ENCODE measurements around the gene H3-3A.
A peak's percentile ranks its signal among the peaks of the same experiment; 100 is the strongest.

Gene H3-3A

GRCh38 chr1:226054519-226055327 is 7.8 kb upstream of the H3-3A start:
- DNase-seq, result no peak

DNA sequence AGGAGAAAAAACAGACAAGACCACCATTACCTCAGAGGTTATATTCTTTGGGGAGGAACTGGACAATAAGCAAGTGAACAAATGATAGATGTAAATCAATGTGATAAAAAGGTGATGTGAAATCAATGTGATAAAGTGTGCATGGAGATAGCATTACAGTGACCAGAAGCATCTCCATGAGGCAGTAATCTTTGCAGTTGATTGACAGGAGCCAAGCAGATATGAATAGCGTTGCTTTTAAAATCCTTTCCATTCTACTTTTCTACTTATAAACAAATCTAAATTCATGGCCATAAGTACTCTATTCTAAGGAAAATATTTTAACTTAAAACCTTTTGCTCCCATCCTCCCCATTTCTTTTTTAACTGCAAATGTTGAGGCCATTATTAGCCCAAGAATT is 2.8 kb upstream of the H3-3A start:
- no peak for DNase-seq

DNA sequence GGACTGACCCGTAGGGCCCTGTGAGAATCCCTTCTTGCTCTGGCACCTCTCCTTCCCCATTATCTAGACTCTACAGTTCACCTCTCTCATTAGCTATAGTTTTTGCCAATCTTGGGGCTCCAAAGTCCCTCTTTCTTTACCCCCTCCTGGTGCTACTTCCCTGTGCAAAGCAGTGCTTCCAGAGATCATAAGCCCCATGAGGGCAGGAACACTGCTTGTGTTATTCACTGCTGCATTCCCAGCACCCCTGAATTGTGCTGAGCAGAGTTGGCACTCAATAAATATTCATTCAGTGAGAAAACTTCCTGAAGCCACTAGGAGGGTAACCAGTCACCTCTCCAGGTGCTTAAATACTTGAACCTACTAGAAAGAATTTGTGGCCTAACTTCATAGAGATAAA is 2.1 kb upstream of the H3-3A start:
- DNase-seq, result no peak

DNA sequence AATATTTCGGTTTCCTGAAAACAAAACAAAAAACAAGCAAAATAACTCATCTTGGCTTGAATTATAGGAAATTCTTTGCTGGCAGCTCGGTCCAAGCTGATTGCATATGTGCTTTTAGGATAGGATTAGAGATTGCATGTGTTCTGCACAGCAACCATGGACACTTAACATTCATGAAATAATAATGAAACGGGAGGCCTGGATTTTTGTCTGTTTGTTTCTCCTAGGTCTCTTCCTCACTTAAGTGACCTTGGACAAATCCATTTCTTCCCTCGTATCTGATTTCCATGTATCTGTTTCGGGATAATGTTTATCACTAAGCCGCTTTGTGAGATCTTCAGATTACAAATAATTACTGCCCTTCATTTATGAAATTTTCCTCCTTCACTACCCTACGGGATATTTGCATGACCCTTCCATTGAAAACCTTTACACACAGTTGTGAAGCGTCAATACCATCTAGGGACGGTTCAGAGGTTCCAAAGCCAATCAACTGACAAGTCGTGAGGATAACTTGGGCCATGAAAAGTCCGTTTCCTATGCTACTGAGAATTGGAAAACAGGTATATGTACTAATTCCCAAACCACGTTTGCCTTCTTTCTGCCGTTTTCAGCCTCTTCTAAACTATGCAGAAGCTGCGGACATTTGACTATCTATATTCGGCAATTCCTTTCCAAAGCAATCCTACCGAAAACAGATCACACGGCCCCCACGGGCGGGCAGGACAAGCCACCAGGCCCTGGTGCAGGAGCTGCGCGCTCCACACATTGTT is 1.3 kb upstream of the H3-3A start:
- DNase-seq, result peak; percentile 66

DNA sequence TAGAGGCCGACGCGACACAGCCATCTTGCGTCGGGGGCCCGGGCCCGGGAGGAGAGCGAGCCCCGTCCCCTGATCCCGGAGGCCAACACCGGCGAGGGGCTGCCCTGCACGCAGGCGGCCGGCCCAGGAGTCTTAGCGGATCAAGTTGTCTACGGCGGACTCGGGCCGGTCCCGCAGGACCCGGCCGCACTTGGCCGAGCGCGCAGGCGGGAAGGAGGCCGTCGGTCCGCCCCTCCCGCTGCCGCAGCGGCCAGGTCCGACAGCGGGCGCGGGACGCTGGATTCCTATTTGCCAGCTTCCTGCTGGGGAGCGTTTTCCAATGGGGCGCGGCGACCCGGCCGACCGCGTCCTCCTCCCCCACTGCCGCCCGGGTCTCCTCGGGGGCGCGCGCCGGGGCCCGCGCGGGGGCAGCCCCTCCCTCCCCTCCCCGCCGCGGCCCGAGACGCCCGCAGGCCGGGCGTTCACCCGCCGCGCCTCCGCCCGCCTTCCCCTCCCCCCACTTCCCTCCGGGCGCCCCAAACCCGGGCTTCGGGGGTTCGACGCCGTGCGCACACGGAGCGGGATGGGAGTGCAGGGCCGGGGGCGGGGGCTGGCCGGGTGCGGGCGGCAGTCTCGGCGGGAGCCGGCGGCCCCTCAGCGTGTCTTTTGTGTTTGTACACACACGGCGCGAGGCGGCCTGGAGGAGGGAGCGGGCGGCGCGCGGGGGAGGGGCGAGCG is 517 bp upstream of the H3-3A start:
- DNase-seq, result peak; percentile 66

DNA sequence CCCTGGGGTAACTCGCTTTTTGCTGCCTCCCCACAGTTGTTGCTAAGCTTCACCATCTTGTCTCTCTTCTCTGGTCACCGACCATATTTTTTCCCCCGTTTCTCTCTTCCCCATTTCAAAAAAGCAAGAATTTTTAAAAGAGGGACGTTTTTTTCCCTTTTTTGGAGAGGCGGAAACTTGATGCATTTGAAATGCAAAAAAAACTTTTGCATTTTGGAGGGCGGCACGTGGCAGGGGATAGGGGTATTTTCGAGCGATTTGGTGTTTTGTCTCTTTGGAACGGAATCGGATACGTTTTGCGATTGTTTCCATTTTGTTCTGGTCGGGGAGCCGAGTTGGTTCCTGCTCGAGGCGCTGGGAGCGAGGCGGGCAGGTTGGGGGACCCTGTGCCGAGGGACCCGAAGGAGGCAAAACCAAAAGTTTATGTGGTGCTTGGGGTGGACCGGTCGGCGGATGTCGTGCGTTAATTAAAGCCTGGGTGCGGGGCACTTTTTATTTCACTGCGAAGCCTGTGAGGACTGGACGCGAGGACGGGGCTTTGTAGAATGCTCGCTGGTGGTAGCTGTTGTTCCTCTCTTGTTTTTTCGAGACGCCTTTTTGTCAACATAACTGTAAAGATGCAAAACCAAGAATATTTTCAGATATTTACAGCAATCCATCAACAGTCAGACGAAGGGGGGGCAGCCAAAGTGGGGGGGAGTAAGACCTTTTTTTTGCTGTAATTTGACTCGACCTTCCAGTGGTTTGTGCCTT is 884 bp downstream of the H3-3A start:
- DNase-seq, result peak; percentile 57

DNA sequence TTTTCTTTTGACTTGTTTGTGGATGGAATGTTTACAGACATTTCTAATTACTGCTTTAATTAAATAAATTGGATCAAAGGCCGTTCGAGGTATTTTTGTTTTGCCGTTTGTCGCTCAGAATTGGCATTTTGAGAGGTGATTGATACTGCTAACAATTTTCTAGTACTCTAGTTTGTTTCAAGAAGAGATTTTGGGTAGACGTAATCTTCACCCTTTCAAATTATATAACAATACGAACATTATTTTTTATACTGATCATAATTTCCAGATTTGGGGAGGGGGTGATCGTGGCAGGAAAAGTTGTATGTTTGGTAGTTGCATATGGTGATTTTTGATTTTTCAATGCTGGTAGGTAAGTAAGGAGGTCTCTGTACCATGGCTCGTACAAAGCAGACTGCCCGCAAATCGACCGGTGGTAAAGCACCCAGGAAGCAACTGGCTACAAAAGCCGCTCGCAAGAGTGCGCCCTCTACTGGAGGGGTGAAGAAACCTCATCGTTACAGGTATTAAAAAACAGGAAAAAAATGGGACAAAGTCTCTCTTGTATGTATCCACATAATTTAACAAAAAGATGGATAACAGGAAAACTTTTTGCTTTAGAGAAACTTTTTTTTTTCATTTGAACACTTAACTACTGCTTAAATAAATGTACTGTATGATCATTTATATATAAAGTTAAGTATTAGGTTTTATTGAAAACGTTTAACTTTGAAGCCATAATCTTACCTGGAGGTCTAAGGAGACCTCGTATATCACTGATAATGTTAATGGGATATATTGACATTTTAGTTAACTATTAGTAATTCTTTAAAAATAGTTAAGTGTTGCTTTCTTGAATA is 1.7 kb downstream of the H3-3A start:
- DNase-seq, result peak; percentile 32

DNA sequence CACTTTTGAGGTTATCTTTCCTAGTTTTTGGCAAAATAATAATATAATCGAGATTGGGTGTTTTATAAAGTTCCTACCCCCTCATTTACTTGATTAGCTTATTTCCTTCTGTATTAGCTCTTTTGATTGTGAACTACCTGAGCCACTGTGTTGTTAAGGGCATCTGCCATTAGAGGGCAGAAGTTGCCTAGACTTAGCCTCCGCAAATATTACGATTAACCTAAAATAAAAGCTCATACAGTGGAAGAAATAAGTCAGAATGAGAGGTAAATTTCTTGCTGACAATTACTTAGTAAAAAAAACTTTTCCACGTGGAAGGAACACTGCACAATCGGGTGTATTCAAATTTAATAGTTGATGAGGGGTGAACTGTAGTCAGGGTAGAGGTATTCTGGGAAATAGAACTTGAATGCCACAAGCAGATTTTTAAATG is 2.3 kb downstream of the H3-3A start:
- DNase-seq, result peak; percentile 66

- DNase-seq, result no peak
Measured at GRCh38 chr1:226066415-226067078, 4.0 kb downstream of the H3-3A start.

DNA sequence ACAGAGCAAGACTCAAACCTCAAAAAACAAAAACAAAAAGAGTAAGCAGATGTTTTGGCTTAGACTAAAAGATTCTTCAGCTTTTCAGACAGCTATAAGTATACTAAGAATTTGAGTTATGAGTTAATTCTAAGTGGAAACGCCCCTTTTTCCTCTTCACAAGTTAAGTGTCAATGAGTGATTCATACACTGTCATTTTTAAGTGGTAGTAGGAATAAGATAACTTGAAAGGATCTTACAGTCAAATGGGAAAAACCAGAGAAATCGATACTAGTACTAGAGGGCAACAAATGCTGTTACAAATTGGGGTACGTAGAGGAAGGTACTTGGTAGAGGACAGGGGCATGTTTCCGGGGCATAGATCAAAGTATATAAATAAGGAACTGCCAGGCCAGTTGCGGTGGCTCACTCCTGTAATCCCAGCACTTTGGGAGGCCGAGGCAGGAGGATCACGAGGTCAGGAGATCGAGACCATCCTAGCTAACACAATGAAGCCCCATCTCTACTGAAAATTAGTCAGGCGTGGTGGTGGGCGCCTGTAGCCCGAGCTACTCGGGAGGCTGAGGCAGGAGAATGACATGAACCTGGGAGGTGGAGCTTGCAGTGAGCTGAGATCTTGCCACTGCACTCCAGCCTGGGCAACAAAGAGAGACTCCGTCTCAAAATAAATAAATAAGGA is 7.4 kb downstream of the H3-3A start:
- no peak for DNase-seq

DNA sequence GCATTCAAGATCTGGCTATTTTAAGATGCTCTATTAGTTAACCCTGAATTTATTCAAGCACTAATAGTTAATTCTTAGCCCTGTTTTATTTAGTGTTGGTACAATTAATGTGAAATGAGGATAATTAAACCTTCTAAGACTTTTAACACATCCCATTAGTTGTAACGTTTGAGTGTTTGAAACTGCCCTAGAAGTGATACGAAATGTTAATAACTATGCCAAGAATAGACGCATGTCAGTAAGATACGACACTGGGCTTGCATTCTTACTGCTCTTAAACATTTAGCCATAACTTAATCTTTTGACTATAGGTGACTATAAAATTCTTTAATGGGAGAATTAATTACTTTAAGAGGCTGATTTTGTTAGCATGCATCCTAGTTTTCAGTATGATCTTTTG is 9.8 kb downstream of the H3-3A start:
- DNase-seq, result no peak

- no peak for DNase-seq
Measured at GRCh38 chr1:226073184-226073950, 10.9 kb downstream of the H3-3A start.

GRCh38 chr1:226074046-226074445 is 11.5 kb downstream of the H3-3A start:
- DNase-seq, result no peak

DNA sequence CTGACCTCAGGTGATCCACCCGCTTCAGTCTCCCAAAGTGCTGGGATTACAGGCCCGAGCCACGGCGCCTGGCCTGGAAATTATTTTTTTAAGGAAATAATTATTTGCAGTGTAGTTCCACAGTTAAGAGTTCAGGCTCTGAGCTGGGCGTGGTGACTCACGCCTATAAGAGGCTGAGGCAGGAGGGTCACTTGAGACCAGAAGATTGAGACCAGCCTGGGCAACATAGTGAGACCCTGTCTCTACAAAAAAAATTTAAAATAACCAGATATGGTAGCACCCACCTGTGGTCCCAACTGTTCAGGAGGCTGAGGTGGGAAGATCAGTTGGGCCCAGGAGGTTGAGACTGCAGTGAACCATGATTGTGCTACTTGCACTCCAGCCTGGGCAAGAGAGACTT is 13.9 kb downstream of the H3-3A start:
- DNase-seq, result no peak

GRCh38 chr1:226078374-226078773 is 15.9 kb downstream of the H3-3A start:
- DNase-seq, result no peak

DNA sequence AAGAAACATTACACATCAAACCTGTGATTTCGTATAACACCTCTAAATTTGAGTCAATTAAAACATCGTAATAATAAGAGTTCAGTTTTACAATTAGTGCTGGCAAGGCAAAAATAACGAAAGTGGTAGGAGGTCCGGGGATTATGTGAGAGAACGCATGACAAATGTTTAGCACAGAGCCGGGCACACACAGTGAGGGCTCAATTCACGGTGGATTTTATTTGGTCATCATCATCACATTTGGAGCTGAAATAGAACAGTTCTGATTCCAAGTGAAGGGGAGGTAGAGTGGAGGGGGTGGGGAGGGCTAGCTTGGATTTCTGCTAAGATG is 20.0 kb downstream of the H3-3A start:
- no peak for DNase-seq

- no peak for DNase-seq
Measured at GRCh38 chr1:226082959-226083301, 20.4 kb downstream of the H3-3A start.

DNA sequence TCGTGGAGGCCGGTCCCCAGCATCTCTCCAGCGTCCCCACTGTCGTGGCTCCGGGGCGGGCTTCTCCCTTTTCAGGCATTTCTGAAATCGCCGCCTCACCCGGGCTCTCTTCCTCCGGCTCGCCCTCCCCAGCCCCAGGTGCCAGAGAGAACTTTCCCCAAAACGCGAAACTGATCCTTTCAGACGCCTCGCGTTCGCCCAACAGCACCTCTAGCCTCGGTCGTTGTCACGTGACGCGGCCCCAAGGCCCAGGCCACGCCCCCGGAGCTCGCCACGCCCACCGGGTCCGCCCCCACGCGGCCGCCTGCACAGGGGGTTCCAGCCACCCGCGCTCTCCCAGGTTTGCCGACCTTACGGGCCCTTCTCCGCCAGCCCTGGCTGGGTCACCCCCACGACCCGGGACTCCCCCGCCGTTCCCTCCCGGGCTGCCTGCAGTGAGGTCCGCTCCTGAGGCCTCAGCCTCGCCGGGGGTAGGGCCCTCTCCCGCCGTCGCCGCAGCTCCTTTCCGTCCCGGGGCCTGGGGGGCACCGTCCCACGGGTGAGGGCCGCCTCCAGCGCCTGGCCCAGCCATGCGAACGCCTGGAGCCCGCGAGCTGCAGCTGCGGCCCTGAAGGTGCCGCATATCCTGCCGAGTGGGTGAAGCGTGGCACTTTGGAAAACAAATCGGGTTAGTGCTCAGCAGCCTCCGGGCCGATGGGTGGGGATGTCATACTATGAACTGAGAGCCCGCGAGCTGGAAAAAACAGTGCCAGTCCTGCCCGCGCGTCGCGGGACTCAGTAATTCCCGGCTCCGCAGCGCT is 21.0 kb downstream of the H3-3A start:
- peak; percentile 37 for DNase-seq

GRCh38 chr1:226085675-226086285 is 23.3 kb downstream of the H3-3A start:
- DNase-seq, result no peak

Measured in NCI-H1694 treated with DMSO at 0.1 percent for 48 hours (cell line).